Measurements from ENCODE around the gene LIMCH1. TPM values are rescaled to one million over a fixed set of nuclear protein-coding genes. Genes with fewer than 3 reads are reported as not detected.
A peak's percentile ranks its signal among the peaks of the same experiment; 100 is the strongest.
"Not testable (repeated sequence)": the region's sequence is repeated elsewhere in the genome, so short reads cannot be mapped to it uniquely, and the experiment has no call there.

Gene LIMCH1, protein sequence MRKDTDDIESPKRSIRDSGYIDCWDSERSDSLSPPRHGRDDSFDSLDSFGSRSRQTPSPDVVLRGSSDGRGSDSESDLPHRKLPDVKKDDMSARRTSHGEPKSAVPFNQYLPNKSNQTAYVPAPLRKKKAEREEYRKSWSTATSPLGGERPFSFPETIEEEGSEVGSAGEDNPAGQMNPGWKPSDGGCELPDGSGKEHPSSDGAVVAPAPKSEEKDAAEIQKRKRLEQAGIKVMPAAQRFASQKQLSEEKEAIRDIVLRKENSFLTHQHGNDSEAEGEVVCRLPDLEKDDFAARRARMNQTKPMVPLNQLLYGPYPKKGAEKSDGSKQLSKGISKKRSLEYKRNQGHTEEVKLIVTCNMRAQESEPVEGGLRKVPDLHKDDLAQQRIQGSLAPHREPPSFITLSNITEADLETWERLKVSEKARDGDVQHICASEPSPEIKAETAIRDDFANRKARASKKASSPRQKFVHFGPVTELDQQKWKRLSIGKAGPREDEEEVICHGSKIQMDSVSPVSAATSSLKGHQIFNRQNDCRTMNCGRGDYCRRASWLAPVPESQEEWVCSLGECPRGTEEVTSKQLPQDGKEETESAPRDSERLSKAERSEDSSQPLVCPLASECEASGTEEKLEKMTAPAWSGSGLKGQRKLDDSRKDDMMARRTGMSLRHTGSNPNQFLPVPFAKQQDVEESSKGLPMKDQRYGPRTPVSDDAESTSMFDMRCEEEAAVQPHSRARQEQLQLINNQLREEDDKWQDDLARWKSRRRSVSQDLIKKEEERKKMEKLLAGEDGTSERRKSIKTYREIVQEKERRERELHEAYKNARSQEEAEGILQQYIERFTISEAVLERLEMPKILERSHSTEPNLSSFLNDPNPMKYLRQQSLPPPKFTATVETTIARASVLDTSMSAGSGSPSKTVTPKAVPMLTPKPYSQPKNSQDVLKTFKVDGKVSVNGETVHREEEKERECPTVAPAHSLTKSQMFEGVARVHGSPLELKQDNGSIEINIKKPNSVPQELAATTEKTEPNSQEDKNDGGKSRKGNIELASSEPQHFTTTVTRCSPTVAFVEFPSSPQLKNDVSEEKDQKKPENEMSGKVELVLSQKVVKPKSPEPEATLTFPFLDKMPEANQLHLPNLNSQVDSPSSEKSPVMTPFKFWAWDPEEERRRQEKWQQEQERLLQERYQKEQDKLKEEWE (N-terminal part only)
- 369 TPM for total RNA-seq
- long read RNA-seq, full-length matches to known transcripts = 97 of 506 reads
- long read RNA-seq, partial matches to known transcripts = 144 of 506 reads
- long read RNA-seq, other reads (novel, unspliced or antisense) = 265 of 506 reads

DNA sequence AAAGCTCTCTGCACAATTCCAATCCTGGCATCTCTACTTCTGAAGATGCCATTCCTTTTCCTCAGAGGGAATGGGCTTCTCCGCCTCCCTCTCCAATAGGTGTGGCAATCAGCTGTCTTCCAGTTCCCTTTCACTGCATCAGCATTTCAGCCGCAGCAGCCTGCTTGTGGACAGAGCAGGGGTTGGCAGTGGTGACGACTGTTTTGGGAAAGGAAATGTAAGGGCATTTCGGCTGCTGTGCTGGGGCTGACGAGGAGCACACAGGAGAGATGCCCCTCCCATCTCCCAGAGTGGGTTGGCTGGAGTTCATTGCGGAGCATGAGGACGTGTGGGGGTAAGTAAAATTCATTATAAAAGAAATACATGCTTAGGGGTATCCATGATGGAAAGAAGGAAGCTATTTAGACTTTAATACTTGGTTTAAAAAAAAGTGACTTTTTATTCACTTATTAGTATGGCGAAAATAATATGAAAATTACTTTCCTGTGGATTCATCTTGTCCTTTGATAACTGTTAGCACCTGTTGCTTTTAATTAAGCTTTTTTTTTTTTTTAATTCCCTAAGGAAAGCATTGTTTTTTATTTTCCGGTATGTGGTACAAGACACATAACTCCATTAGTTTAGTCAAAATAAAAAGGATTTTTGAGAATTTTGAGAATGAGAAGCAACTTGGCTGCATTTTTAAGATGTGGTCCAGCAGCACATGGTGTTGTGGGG is at the start of gene LIMCH1:
TSS of gene LIMCH1 (plus strand) at position 141 of the 717 bp plus-strand sequence. CDS start 67,839 bp downstream, outside the sequence.
- no peaks in the 10 kb centered on the region for H3K9me3 ChIP-seq
- ATAC-seq (peak; percentile 74), DNase-seq (peak; percentile 67)
- peak within 1 kb of the TSS; percentile 39 for H3K4me3 ChIP-seq
- intact Hi-C loops (cut with DNase I) = no loop called here
- TF ChIP-seq, protein P1, sequence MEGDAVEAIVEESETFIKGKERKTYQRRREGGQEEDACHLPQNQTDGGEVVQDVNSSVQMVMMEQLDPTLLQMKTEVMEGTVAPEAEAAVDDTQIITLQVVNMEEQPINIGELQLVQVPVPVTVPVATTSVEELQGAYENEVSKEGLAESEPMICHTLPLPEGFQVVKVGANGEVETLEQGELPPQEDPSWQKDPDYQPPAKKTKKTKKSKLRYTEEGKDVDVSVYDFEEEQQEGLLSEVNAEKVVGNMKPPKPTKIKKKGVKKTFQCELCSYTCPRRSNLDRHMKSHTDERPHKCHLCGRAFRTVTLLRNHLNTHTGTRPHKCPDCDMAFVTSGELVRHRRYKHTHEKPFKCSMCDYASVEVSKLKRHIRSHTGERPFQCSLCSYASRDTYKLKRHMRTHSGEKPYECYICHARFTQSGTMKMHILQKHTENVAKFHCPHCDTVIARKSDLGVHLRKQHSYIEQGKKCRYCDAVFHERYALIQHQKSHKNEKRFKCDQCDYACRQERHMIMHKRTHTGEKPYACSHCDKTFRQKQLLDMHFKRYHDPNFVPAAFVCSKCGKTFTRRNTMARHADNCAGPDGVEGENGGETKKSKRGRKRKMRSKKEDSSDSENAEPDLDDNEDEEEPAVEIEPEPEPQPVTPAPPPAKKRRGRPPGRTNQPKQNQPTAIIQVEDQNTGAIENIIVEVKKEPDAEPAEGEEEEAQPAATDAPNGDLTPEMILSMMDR (IDR thresholded peaks at IDR 0.05) = no peak
- no peaks in the 10 kb centered on the region for H3K36me3 ChIP-seq
- no peaks in the 10 kb centered on the region for H3K27me3 ChIP-seq
- peaks cover 52% of the 10 kb centered on the region for H3K4me1 ChIP-seq
- peak within 1 kb of the TSS; percentile 72 for H3K27ac ChIP-seq

DNA sequence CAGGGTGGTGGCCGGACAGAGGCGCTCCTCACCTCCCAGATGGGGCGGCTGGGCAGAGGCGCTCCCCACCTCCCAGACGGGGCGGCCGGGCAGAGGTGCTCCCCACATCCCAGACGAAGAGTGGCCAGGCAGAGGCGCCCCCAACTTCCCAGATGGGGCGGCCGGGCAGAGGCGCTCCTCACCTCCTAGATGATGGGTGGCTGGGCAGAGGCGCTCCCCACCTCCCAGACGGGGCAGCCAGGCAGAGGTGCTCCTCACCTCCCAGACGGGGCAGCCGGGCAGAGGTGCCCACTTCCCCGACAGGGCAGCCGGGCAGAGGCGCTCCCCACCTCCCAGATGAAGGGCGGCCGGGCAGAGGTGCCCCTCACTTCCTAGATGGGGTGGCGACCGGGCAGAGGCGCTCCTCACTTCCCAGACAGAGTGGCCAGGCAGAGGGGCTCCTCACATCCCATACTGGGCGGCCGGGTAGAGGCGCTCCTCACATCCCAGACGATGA is 46.8 kb upstream of the LIMCH1 start:
- intact Hi-C loops (cut with DNase I); DNase-seq: not testable (repeated sequence)

DNA sequence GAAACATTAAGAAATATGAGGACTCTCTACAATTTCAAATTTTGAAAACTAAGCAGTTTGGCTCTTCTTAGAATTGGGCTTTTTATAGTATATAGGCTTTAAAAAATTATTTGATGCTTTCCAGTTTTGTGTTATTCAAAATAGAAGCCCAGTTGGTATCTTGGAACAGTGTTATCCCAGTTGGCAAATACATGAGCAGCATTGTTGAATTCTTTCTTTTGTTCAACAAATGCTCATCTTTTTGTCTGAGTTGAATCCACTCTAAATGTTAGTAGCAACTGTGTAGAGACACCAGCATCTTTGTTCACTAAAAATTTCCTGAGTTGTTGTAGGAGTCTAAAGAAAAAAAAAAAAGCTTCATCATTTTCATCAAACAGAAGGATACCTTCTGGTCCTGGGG is 41.0 kb upstream of the LIMCH1 start:
- DNase-seq (no peak), ATAC-seq (no peak)
- Histone ChIP-seq H3K4me1 (no peaks in the 10 kb centered on the region), H3K4me3 (no peak overlapping the region), H3K9me3 (no peaks in the 10 kb centered on the region), H3K36me3 (peaks cover 13% of the 10 kb centered on the region), H3K27ac (no peak overlapping the region), H3K27me3 (no peaks in the 10 kb centered on the region)
- intact Hi-C loops (cut with DNase I) = no loop called here
- TF ChIP-seq, protein P1 (IDR thresholded peaks at IDR 0.05) = no peak

More for the DNA sequence above, 46.8 kb upstream of the LIMCH1 start:
- not testable (repeated sequence) for H3K27me3 ChIP-seq, H3K9me3 ChIP-seq, H3K4me1 ChIP-seq, H3K27ac ChIP-seq, ATAC-seq, H3K4me3 ChIP-seq
- H3K36me3 ChIP-seq = peaks cover 13% of the 10 kb centered on the region

DNA sequence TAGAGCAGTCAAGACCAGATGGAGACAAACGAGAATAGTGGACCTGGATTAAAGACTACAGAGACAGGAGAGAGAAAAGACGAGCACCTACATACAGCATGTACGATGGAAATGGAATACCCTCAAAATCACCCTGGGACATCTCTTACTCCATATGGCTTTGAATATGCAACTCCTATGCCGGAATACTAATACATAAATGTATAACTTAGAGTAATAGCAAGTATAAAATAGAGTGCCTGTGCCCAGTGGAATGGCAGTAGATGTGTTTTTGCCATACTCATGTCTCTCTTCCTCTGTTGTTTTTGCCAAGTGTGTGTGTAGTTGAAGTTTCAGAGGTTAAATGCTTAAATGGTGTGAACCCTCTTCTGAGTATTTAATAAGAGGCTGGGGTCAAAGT is 39.8 kb upstream of the LIMCH1 start:
- Histone ChIP-seq H3K27ac (no peak overlapping the region), H3K27me3 (no peaks in the 10 kb centered on the region), H3K36me3 (peaks cover 13% of the 10 kb centered on the region), H3K9me3 (no peaks in the 10 kb centered on the region), H3K4me3 (no peak overlapping the region), H3K4me1 (no peaks in the 10 kb centered on the region)
- DNase-seq (no peak), ATAC-seq (no peak)
- intact Hi-C loops (cut with DNase I) = no loop called here
- TF ChIP-seq, protein P1 (IDR thresholded peaks at IDR 0.05) = no peak

DNA sequence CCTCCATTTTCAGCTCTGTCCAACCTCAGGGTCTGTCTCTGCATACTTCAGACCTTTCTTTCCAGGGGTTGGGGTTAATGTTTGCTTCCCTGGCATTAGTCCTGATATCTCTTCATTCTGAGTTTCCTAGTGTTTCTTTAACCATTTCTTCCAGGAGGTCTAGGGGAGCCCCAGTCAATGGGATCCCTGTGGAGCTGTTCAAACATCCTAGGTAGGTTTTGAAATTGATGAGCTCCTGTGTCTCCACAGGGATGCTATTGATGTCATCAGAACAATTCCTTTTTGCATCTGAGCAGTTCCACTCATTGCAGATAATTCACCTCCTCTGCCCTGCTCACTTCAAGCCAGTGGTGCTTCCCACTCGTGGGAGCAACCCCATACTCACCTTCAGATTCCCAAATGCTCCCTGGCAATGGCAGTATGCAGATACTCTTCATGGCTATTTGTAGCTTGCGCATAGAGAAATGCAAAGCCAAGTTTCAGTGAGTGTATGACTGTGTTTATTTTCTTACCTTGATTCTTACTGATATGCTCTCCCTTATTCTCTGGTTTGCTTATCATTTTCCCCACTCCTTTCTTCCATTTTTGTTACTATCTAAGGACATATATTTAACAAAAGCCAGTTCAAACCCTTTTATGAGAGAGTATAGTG is 33.7 kb upstream of the LIMCH1 start:
- ATAC-seq (no peak), DNase-seq (no peak)
- no peaks in the 10 kb centered on the region for H3K9me3 ChIP-seq
- no peak overlapping the region for H3K4me3 ChIP-seq
- H3K4me1 ChIP-seq = peaks cover 13% of the 10 kb centered on the region
- TF ChIP-seq, protein P1 (IDR thresholded peaks at IDR 0.05) = no peak
- H3K36me3 ChIP-seq = no peaks in the 10 kb centered on the region
- H3K27me3 ChIP-seq = no peaks in the 10 kb centered on the region
- intact Hi-C loops (cut with DNase I) = no loop called here
- H3K27ac ChIP-seq = peak overlapping the region; percentile 59

All from upper lobe of right lung (tissue), 1 donor.